Fibroblast of the conjunctiva (primary cell): ENCODE data around the gene FLYWCH1.

Source experiments
- DNase-seq: peaks from one replicate; pipeline ENCODE4 v3.0.0-alpha.2; 2010; ENCODE audit warnings: low read depth

The FLYWCH1 gene

GRCh38 chr16:2969545-2970521 lies 58.1 kb downstream of the FLYWCH1 start:
- DNase-seq: peak; percentile 28

- DNase-seq: no peak
These were observed 58.8 kb downstream of the FLYWCH1 start for GRCh38 chr16:2970563-2970962.

- no peak for DNase-seq
These were observed 59.6 kb downstream of the FLYWCH1 start for GRCh38 chr16:2971134-2971984.

- DNase-seq: no peak
These were observed 60.5 kb downstream of the FLYWCH1 start for GRCh38 chr16:2971985-2972784.

GRCh38 chr16:2973093-2973492 lies 61.4 kb downstream of the FLYWCH1 start:
- DNase-seq: no peak

- no peak for DNase-seq
These were observed 62.0 kb downstream of the FLYWCH1 start for GRCh38 chr16:2973605-2974318.

GRCh38 chr16:2974319-2975056 lies 62.8 kb downstream of the FLYWCH1 start:
- DNase-seq: no peak

- no peak for DNase-seq
These were observed 63.5 kb downstream of the FLYWCH1 start for GRCh38 chr16:2975161-2975795.

- DNase-seq: no peak
These were observed 64.5 kb downstream of the FLYWCH1 start for GRCh38 chr16:2976201-2976600.

- no peak for DNase-seq
These were observed 64.9 kb downstream of the FLYWCH1 start for GRCh38 chr16:2976673-2977072.

- no peak for DNase-seq
These were observed 65.7 kb downstream of the FLYWCH1 start for GRCh38 chr16:2977440-2977839.

GRCh38 chr16:2979669-2980226 lies 68.0 kb downstream of the FLYWCH1 start:
- no peak for DNase-seq

GRCh38 chr16:2980227-2981176 lies 68.8 kb downstream of the FLYWCH1 start, which contains the start of gene PKMYT1:
Gene PKMYT1 (minus strand): TSS chr16:2980446. CDS start chr16:2979657, 789 bp downstream.
- DNase-seq: peak; percentile 75

- no peak for DNase-seq
These were observed 69.6 kb downstream of the FLYWCH1 start for GRCh38 chr16:2981177-2981898.

GRCh38 chr16:2981899-2982250 lies 70.1 kb downstream of the FLYWCH1 start:
- no peak for DNase-seq

GRCh38 chr16:2982402-2982801 lies 70.7 kb downstream of the FLYWCH1 start:
- DNase-seq: no peak

GRCh38 chr16:2983706-2984136 lies 72.0 kb downstream of the FLYWCH1 start:
- DNase-seq: peak; percentile 35

- DNase-seq: no peak
These were observed 73.7 kb downstream of the FLYWCH1 start for GRCh38 chr16:2985462-2985861.
